Heart left ventricle (tissue), 13 donors: ENCODE measurements around the gene STX3.

Source experiments
- POLR2A ChIP-seq, 2 donors: fragments of 450-650 bp; IDR thresholded peaks; one replicate each; pipeline ENCODE4 v1.6.1; 2017; ENCODE audit warnings: antibody characterized with exemption in 2 of 2, mild to moderate bottlenecking in 2 of 2, moderate library complexity in 2 of 2
- TF ChIP-seq, protein P1 (sequence below), 12 donors: fragments of 200-600 bp; sonication (generic) in 4 of 12; IDR thresholded peaks; one replicate each; pipeline versions ENCODE4 v1.5.0 to v1.8.0; 2018 to 2022; ENCODE audit warnings: antibody characterized with exemption in 12 of 12, mild to moderate bottlenecking in 5 of 12
- donor health status: ischemic (EF 13 %, LVEDD 7.1; RV severe dilation, severe dysfunction).
- donor health status: DM: no; HTN: yes; CAD: no.
- donor health status: DM: no; HTN: no; CAD: no.
- donor health status: ischemic (EF 25% LVEDD 6.9; RV normal size, moderate dysfunction).
- donor health status: ischemic (EF 25% LVEDD 5.7; RV mildly dilated, moderate dysfunction).
- donor health status: ischemic (EF 35%, LVEDD 5.7; RV mildly dilated, moderate dysfunction).
- donor health status: nonischemic (EF 11% LVEDD 7.7; RV severe dilation, severe dysfunction).
- donor health status: DM: yes; HTN: yes; CAD: no.
- donor health status: PGD.
- donor health status: ischemic (EF 29% LVEDD 5.4; RV normal size, mild dysfunction).
- donor health status: nonischemic (EF 23%, LVEDD 6.1; RV moderate dilation, normal function).

DNA sequence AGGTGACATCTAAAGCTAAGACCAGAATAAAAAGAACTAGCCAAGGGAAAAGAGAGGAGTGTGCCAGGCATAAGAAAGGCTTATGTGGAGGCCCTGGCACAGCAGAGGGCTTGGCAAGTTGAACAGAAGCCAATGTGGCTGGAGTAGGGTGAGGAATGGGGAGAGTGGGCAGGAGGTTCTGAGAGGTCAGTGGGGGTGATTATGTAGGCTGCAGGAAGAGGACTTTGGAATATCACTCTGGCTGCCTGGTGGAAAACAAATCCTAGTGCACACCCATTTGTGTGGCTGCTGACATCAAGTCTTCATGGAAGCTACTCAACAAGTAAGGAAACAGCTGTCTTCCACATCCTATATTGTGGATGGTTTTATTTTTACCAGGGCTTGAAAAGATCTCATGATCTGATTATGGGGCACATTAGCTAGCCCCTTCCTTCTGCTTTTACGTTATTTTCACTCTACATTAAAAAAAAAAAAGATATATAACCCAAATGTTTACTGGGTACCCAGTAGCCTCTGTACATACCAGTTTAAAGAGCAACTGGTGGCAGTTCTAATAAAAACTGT is 52.0 kb downstream of the STX3 start:
- TF ChIP-seq, protein P1, sequence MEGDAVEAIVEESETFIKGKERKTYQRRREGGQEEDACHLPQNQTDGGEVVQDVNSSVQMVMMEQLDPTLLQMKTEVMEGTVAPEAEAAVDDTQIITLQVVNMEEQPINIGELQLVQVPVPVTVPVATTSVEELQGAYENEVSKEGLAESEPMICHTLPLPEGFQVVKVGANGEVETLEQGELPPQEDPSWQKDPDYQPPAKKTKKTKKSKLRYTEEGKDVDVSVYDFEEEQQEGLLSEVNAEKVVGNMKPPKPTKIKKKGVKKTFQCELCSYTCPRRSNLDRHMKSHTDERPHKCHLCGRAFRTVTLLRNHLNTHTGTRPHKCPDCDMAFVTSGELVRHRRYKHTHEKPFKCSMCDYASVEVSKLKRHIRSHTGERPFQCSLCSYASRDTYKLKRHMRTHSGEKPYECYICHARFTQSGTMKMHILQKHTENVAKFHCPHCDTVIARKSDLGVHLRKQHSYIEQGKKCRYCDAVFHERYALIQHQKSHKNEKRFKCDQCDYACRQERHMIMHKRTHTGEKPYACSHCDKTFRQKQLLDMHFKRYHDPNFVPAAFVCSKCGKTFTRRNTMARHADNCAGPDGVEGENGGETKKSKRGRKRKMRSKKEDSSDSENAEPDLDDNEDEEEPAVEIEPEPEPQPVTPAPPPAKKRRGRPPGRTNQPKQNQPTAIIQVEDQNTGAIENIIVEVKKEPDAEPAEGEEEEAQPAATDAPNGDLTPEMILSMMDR (IDR thresholded peaks at IDR 0.05), result no peak
- no peak for TF ChIP-seq POLR2A (IDR thresholded peaks at IDR 0.05)
